Hippocampal formation (tissue), 2 donors: ENCODE measurements around the gene RASA3.

Source experiments
- DNase-seq, 2 donors: peaks; one replicate each; lab custom pipeline; 2025; lab: John Stamatoyannopoulos, UW

RASA3 gene

GRCh38 chr13:113952151-113952982 lies 180.1 kb downstream of the RASA3 start:
- DNase-seq = no peak

GRCh38 chr13:113951246-113951999 lies 181.0 kb downstream of the RASA3 start:
- peak; percentile 67 to 73 for DNase-seq

GRCh38 chr13:113950451-113951245 lies 181.8 kb downstream of the RASA3 start:
- no peak for DNase-seq

- DNase-seq = no peak
These were observed 182.9 kb downstream of the RASA3 start for GRCh38 chr13:113949546-113949945.

- DNase-seq = no peak
These were observed 184.2 kb downstream of the RASA3 start for GRCh38 chr13:113948034-113948742.

GRCh38 chr13:113947311-113948033 lies 185.0 kb downstream of the RASA3 start:
- peak; percentile 13 to 28 for DNase-seq

GRCh38 chr13:113946409-113947181 lies 185.8 kb downstream of the RASA3 start:
- DNase-seq = no peak

- no peak for DNase-seq
These were observed 186.5 kb downstream of the RASA3 start for GRCh38 chr13:113945857-113946408.

- no peak for DNase-seq
These were observed 188.4 kb downstream of the RASA3 start for GRCh38 chr13:113943821-113944565.

GRCh38 chr13:113942591-113943103 lies 189.8 kb downstream of the RASA3 start:
- no peak for DNase-seq

GRCh38 chr13:113941571-113942191 lies 190.7 kb downstream of the RASA3 start:
- DNase-seq = no peak

- no peak for DNase-seq
These were observed 192.5 kb downstream of the RASA3 start for GRCh38 chr13:113939944-113940297.

- no peak for DNase-seq
These were observed 193.1 kb downstream of the RASA3 start for GRCh38 chr13:113939129-113939943.

GRCh38 chr13:113938716-113939115 lies 193.7 kb downstream of the RASA3 start:
- DNase-seq = no peak

- no peak for DNase-seq
These were observed 194.2 kb downstream of the RASA3 start for GRCh38 chr13:113938246-113938645.

GRCh38 chr13:113937527-113938180 lies 194.8 kb downstream of the RASA3 start:
- no peak for DNase-seq

GRCh38 chr13:113937073-113937472 lies 195.3 kb downstream of the RASA3 start:
- DNase-seq = no peak
